ENCODE results near the gene COLGALT1. TPM values are rescaled to one million over a fixed set of nuclear protein-coding genes. Genes with fewer than 3 reads are reported as not detected.

COLGALT1 gene
- total and polyA plus RNA-seq, 2 experiments from 2014 or later, result 54.9 to 61.3 TPM

- Histone ChIP-seq H3K27ac (no peak overlapping the region), H3K9me2 (replicated peaks; ENCODE audit: insufficient read depth) (no peaks in the 10 kb centered on the region), H4K20me1 (ENCODE audit: insufficient read depth, poor library complexity, severe bottlenecking) (no peaks in the 10 kb centered on the region), H3K4me2 (no peak overlapping the region), H3K36me3 (replicated peaks; ENCODE audit: insufficient read depth, low read depth) (no peaks in the 10 kb centered on the region), H2AFZ (no peak overlapping the region), H3K79me2 (no peaks in the 10 kb centered on the region), H3K4me3 (no peak overlapping the region), H3K27me3 (no peaks in the 10 kb centered on the region), H3K4me1 (ENCODE audit: insufficient read depth) (no peaks in the 10 kb centered on the region), H3K9me3 (ENCODE audit: low read depth) (no peaks in the 10 kb centered on the region)
- TF ChIP-seq EZH2phosphoT487 (IDR thresholded peaks at IDR 0.05; ENCODE audit: low read depth, severe bottlenecking, unreplicated experiment), result no peak
- TF ChIP-seq, protein P1, sequence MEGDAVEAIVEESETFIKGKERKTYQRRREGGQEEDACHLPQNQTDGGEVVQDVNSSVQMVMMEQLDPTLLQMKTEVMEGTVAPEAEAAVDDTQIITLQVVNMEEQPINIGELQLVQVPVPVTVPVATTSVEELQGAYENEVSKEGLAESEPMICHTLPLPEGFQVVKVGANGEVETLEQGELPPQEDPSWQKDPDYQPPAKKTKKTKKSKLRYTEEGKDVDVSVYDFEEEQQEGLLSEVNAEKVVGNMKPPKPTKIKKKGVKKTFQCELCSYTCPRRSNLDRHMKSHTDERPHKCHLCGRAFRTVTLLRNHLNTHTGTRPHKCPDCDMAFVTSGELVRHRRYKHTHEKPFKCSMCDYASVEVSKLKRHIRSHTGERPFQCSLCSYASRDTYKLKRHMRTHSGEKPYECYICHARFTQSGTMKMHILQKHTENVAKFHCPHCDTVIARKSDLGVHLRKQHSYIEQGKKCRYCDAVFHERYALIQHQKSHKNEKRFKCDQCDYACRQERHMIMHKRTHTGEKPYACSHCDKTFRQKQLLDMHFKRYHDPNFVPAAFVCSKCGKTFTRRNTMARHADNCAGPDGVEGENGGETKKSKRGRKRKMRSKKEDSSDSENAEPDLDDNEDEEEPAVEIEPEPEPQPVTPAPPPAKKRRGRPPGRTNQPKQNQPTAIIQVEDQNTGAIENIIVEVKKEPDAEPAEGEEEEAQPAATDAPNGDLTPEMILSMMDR (IDR thresholded peaks at IDR 0.05; ENCODE audit: poor library complexity), result no peak
- TF ChIP-seq EZH2 (IDR thresholded peaks at IDR 0.05; ENCODE audit: borderline replicate concordance), result no peak
- DNase-seq (ENCODE audit: low spot score), result no peak
- 92% methylated on average over 8 of the region's 8 CpGs for WGBS (ENCODE audit: low lambda C conversion rate, missing lambda C conversion rate)
Measured at GRCh38 chr19:17529239-17530158, 25.9 kb upstream of the COLGALT1 start.

- H3K9me3 ChIP-seq (ENCODE audit: low read depth), result no peaks in the 10 kb centered on the region
- H3K27ac ChIP-seq, result no peak overlapping the region
- H4K20me1 ChIP-seq (ENCODE audit: insufficient read depth, poor library complexity, severe bottlenecking), result no peaks in the 10 kb centered on the region
- H3K4me1 ChIP-seq (ENCODE audit: insufficient read depth), result no peaks in the 10 kb centered on the region
- peaks cover 3% of the 10 kb centered on the region for H3K27me3 ChIP-seq
- no peak overlapping the region for H2AFZ ChIP-seq
- H3K79me2 ChIP-seq, result no peaks in the 10 kb centered on the region
- no peak overlapping the region for H3K4me2 ChIP-seq
- TF ChIP-seq EZH2phosphoT487 (IDR thresholded peaks at IDR 0.05; ENCODE audit: low read depth, severe bottlenecking, unreplicated experiment) (no peak), EZH2 (IDR thresholded peaks at IDR 0.05; ENCODE audit: borderline replicate concordance) (no peak)
- TF ChIP-seq, protein P1 (IDR thresholded peaks at IDR 0.05; ENCODE audit: poor library complexity), result no peak
- WGBS (ENCODE audit: low lambda C conversion rate, missing lambda C conversion rate), result 28% methylated on average over 8 of the region's 8 CpGs
- no peaks in the 10 kb centered on the region for H3K9me2 ChIP-seq (replicated peaks; ENCODE audit: insufficient read depth)
- no peaks in the 10 kb centered on the region for H3K36me3 ChIP-seq (replicated peaks; ENCODE audit: insufficient read depth, low read depth)
- DNase-seq (ENCODE audit: low spot score), result no peak
- H3K4me3 ChIP-seq, result no peak overlapping the region
Measured at GRCh38 chr19:17530586-17530985, 24.9 kb upstream of the COLGALT1 start.

DNA sequence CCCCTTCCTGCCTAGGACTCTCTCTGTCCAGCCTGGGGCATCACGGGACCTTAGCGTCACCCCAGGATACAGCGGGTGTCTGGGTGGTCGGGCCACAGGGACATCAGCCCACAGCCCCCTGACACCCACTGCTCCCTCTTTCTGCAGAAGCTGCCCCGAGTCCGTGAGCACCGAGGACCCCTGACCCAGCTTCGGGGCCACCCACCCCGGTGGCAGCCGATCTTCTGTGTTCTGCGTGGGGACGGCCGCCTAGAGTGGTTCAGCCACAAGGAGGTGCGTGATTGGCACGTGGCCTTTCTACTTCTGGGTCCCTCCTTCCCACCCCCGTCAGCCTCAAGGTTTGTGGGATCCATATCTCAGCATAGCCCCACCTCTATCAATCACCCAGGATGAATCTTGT is 23.3 kb upstream of the COLGALT1 start:
- peaks cover 3% of the 10 kb centered on the region for H3K27me3 ChIP-seq
- H2AFZ ChIP-seq, result no peak overlapping the region
- no peaks in the 10 kb centered on the region for H3K36me3 ChIP-seq (replicated peaks; ENCODE audit: insufficient read depth, low read depth)
- no peak overlapping the region for H3K4me2 ChIP-seq
- no peaks in the 10 kb centered on the region for H3K9me2 ChIP-seq (replicated peaks; ENCODE audit: insufficient read depth)
- H3K4me1 ChIP-seq (ENCODE audit: insufficient read depth), result no peaks in the 10 kb centered on the region
- no peaks in the 10 kb centered on the region for H4K20me1 ChIP-seq (ENCODE audit: insufficient read depth, poor library complexity, severe bottlenecking)
- H3K4me3 ChIP-seq, result no peak overlapping the region
- TF ChIP-seq, protein P1 (IDR thresholded peaks at IDR 0.05; ENCODE audit: poor library complexity), result no peak
- no peak for TF ChIP-seq EZH2 (IDR thresholded peaks at IDR 0.05; ENCODE audit: borderline replicate concordance)
- TF ChIP-seq EZH2phosphoT487 (IDR thresholded peaks at IDR 0.05; ENCODE audit: low read depth, severe bottlenecking, unreplicated experiment), result no peak
- no peaks in the 10 kb centered on the region for H3K9me3 ChIP-seq (ENCODE audit: low read depth)
- no peaks in the 10 kb centered on the region for H3K79me2 ChIP-seq
- no peak overlapping the region for H3K27ac ChIP-seq
- no peak for DNase-seq (ENCODE audit: low spot score)
- WGBS (ENCODE audit: low lambda C conversion rate, missing lambda C conversion rate), result 96% methylated on average over 9 of the region's 16 CpGs
